PC-3 (cell line): ENCODE measurements around the gene SPDYE5. TPM values are rescaled to one million over a fixed set of nuclear protein-coding genes. Genes with fewer than 3 reads are reported as not detected.
"Not testable (repeated sequence)": the region's sequence is repeated elsewhere in the genome, so short reads cannot be mapped to it uniquely, and the experiment has no call there.

Experiments used
- ATAC-seq: fragments of 200-7000 bp; cut with Tn5 transposase; 2 replicates; pipeline ENCODE4 v1.9.1; 2020; ENCODE audit warnings: mild to moderate bottlenecking, moderate library complexity
- BruUV-seq: library from RNA; stranded (reverse); fragments of 400-500 nt; replicated peaks from 2 replicates; lab custom pipeline; 2021; lab: Mats Ljungman, UMichigan
- CTCF ChIA-PET: fragments of 300-600 bp; sonication (Branson Sonifier 250); formaldehyde crosslinking; loops from one replicate; lab custom pipeline; 2022; ENCODE audit warnings: antibody characterized with exemption; lab: Charles Lee
- POLR2A ChIA-PET: fragments of 300-600 bp; sonication (Branson Sonifier 250); formaldehyde crosslinking; loops from one replicate; lab custom pipeline; 2022; ENCODE audit warnings: antibody characterized with exemption; ENCODE audit not compliant: unreplicated experiment; lab: Charles Lee
- DNase-seq: peaks from one replicate; pipeline ENCODE4 v3.0.0-alpha.2; 2015
- H2AFZ ChIP-seq: fragments of 300-600 bp; sonication (generic); 2 replicates; pipeline ENCODE4 v1.6.0; 2016; ENCODE audit warnings: antibody characterized with exemption, low read length
- H3F3A ChIP-seq: fragments of 300-600 bp; sonication (generic); one replicate; pipeline ENCODE4 v1.6.0; 2017; ENCODE audit warnings: antibody characterized with exemption, low read length, control low read depth, mild to moderate bottlenecking; ENCODE audit not compliant: unreplicated experiment
- H3K27ac ChIP-seq: fragments of 300-600 bp; sonication (generic); 2 replicates; pipeline ENCODE4 v1.5.1; 2016; ENCODE audit warnings: mild to moderate bottlenecking, low read length
- H3K27me3 ChIP-seq: fragments of 300-600 bp; sonication (generic); 2 replicates; pipeline ENCODE4 v1.6.1; 2016; ENCODE audit warnings: low read length, mixed read lengths
- H3K36me3 ChIP-seq: fragments of 300-600 bp; sonication (generic); 2 replicates; pipeline ENCODE4 v1.6.1; 2016; ENCODE audit warnings: low read depth, mixed run types, low read length, mixed read lengths
- H3K4me1 ChIP-seq: fragments of 300-600 bp; sonication (generic); 2 replicates; pipeline ENCODE4 v1.5.1; 2016; ENCODE audit warnings: low read length; ENCODE audit not compliant: insufficient read depth
- H3K4me2 ChIP-seq: fragments of 300-600 bp; sonication (generic); 2 replicates; pipeline ENCODE4 v1.6.0; 2016; ENCODE audit warnings: low read length
- H3K4me3 ChIP-seq: fragments of 300-600 bp; sonication (generic); 2 replicates; pipeline ENCODE4 v1.5.1; 2016; ENCODE audit warnings: mild to moderate bottlenecking, low read length, mixed read lengths
- H3K79me2 ChIP-seq: fragments of 300-600 bp; sonication (generic); 2 replicates; pipeline ENCODE4 v1.6.1; 2017; ENCODE audit warnings: low read length, mixed read lengths
- H3K9ac ChIP-seq: fragments of 300-600 bp; sonication (generic); 2 replicates; pipeline ENCODE4 v1.6.0; 2016; ENCODE audit warnings: mild to moderate bottlenecking, low read length
- H3K9me2 ChIP-seq: fragments of 300-600 bp; sonication (generic); replicated peaks from 2 replicates; pipeline ENCODE4 v1.6.1; 2016; ENCODE audit warnings: mixed run types, low read length, mixed read lengths
- H3K9me3 ChIP-seq: fragments of 300-600 bp; sonication (generic); 2 replicates; pipeline ENCODE4 v1.6.1; 2016; ENCODE audit warnings: low read length, mixed read lengths
- H4K20me1 ChIP-seq: fragments of 300-600 bp; sonication (generic); 2 replicates; pipeline ENCODE4 v1.6.1; 2016; ENCODE audit warnings: low read length, mixed read lengths
- intact Hi-C: fragments of 100-400 bp; cut with micrococcal nuclease; formaldehyde crosslinking; loops from 2 replicates; pipeline ENCODE4 v1.9.0; 2023
- total RNA-seq: library from RNA; depleted of rRNA; stranded (reverse); fragments of >200 nt; gene quantifications from 2 replicates; pipeline ENCODE4 v1.2.3, GENCODE V29; 2014

Gene SPDYE5
- total RNA-seq, 1 experiment from 2014 or later: 0.18 TPM

DNA sequence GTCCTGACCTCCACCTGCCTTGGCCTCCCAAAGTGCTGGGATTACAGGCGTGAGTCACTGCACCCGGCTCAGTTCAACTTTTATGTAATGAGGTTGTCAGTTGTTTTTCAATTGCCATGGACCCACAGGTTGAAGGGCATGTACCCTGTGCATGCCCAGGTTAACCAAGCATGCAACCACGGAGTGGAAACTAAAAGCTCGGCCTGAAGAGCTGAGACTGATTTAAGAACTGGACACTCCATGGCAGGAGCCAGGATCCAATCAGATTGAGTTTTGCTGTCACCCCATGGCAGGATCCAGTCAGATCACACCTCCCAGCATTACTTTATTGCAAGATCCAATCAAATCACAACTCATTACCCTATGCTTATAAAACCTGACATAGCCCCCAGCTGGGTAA, 16.9 kb downstream of the SPDYE5 start:
- H3K4me3 ChIP-seq, H3K4me2 ChIP-seq, DNase-seq, H3K27ac ChIP-seq, BruUV-seq, H3K9me3 ChIP-seq, H3K9me2 ChIP-seq, H3K27me3 ChIP-seq, ATAC-seq, H3K79me2 ChIP-seq, H4K20me1 ChIP-seq, H2AFZ ChIP-seq, intact Hi-C loops, POLR2A ChIA-PET, H3K36me3 ChIP-seq, H3F3A ChIP-seq, CTCF ChIA-PET, H3K9ac ChIP-seq, H3K4me1 ChIP-seq: not testable (repeated sequence)

GRCh38 chr7:75518842-75519241, 26.7 kb downstream of the SPDYE5 start:
- CTCF ChIA-PET, H3K4me1 ChIP-seq: not testable (repeated sequence)

DNA sequence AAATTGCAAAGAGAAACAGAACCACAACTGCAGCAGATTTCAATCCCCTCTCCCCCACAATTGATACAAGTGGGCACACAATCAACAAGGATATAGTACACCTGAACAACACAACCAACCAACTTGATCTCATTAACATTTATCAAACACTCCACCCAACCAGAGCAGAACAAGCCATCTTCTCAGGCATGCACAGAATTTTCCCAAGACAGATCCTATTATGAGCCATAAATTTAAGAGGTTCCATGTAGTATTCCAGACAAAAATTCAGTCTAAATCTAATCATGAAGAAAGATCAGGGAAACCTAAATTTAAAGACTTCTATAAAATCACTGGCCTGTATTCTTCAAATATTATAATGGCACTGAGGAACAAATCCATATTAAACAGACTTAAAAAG, 29.6 kb downstream of the SPDYE5 start:
- H4K20me1 ChIP-seq, H3K9me3 ChIP-seq, H3K9ac ChIP-seq, intact Hi-C loops, H3K27me3 ChIP-seq, H3K4me2 ChIP-seq, H3K4me3 ChIP-seq, CTCF ChIA-PET, POLR2A ChIA-PET, H3K4me1 ChIP-seq, H2AFZ ChIP-seq, DNase-seq, H3K9me2 ChIP-seq, H3F3A ChIP-seq, ATAC-seq, BruUV-seq, H3K27ac ChIP-seq: not testable (repeated sequence)
- Histone ChIP-seq H3K36me3 (peaks cover 35% of the 10 kb centered on the region), H3K79me2 (peaks cover 52% of the 10 kb centered on the region)

More at GRCh38 chr7:75518842-75519241, 26.7 kb downstream of the SPDYE5 start:
- BruUV-seq, H3K4me2 ChIP-seq, H3K9ac ChIP-seq, H3K27me3 ChIP-seq, H4K20me1 ChIP-seq, H2AFZ ChIP-seq, H3K27ac ChIP-seq, DNase-seq, H3K4me3 ChIP-seq, H3K9me3 ChIP-seq, intact Hi-C loops, H3K9me2 ChIP-seq, ATAC-seq, H3F3A ChIP-seq, POLR2A ChIA-PET: not testable (repeated sequence)
- Histone ChIP-seq H3K36me3 (peaks cover 23% of the 10 kb centered on the region), H3K79me2 (peaks cover 31% of the 10 kb centered on the region)

DNA sequence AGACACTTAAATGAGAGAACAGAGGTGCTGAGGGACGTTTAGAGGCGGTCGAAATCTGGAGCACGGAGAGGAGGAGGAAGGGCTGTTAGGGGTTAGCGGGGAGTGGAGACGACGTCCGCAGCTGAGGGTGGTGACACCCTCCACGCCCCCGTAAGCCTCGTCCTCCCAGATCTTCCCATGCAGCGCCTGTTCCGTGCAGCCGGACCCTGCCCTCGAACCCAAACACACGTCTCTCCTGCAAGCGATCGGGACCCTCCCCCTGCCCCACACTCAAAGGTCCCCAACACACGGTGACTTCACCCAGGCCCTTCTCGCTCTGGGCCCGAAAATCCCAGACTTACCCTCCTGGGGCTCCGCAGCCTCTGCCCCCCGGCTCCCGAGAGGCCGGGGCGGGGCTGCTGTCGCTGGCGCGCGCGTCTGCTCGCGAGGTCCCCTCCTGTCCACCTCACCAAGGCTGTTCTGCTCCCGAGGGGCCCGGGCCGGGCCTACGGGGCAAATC, 35.2 kb downstream of the SPDYE5 start:
- peak overlapping the region; percentile 69 for H2AFZ ChIP-seq
- peak overlapping the region; percentile 74 for H3K4me2 ChIP-seq
- H3K4me1 ChIP-seq, CTCF ChIA-PET, POLR2A ChIA-PET, H4K20me1 ChIP-seq, H3K9me3 ChIP-seq, H3K27me3 ChIP-seq, DNase-seq, H3F3A ChIP-seq, H3K9me2 ChIP-seq, BruUV-seq: not testable (repeated sequence)
- peaks cover 25% of the 10 kb centered on the region for H3K36me3 ChIP-seq
- intact Hi-C loops: loop anchor here (5.0 kb wide), 1 partner anchor 40 kb away; the partner anchor contains the start of gene POM121C
- H3K27ac ChIP-seq: peak overlapping the region; percentile 42; the same call in 1 of the 2 replicates
- H3K79me2 ChIP-seq: peaks cover 45% of the 10 kb centered on the region
- peak overlapping the region; percentile 94 for H3K9ac ChIP-seq
- peak; percentile 7 for ATAC-seq
- H3K4me3 ChIP-seq: peak overlapping the region; percentile 90
